HEK293 (cell line): ENCODE data around the gene SPON2.

Source experiments
- CTCF ChIP-seq: fragments of 450-650 bp; formaldehyde crosslinking; IDR thresholded peaks from 2 replicates; pipeline ENCODE4 v1.5.1; 2016; ENCODE audit warnings: missing biosample characterization, missing genetic modification characterization
- GLIS1 ChIP-seq: fragments of 450-650 bp; formaldehyde crosslinking; IDR thresholded peaks from 2 replicates; pipeline ENCODE4 v1.5.1; 2016; ENCODE audit warnings: missing biosample characterization, missing genetic modification characterization
- PATZ1 ChIP-seq: fragments of 450-650 bp; formaldehyde crosslinking; IDR thresholded peaks from 2 replicates; pipeline ENCODE4 v1.5.1; 2016; ENCODE audit warnings: missing biosample characterization, missing genetic modification characterization
- SETDB1 ChIP-seq: IDR thresholded peaks from one replicate; pipeline ENCODE4 v1.6.1; 2017; ENCODE audit warnings: mild to moderate bottlenecking, low read length, moderate library complexity, mixed read lengths; ENCODE audit not compliant: insufficient read length
- TRIM28 ChIP-seq: IDR thresholded peaks from 2 replicates; pipeline ENCODE4 v1.6.1; 2011; ENCODE audit warnings: low read length, control low read depth, borderline replicate concordance
- ZBTB26 ChIP-seq: fragments of 450-650 bp; formaldehyde crosslinking; optimal IDR thresholded peaks from 2 replicates; pipeline ENCODE3; 2016; ENCODE audit warnings: missing biosample characterization, mild to moderate bottlenecking, missing genetic modification characterization
- ZBTB49 ChIP-seq: fragments of 450-650 bp; formaldehyde crosslinking; IDR thresholded peaks from 2 replicates; pipeline ENCODE4 v1.5.1; 2016; ENCODE audit warnings: missing biosample characterization, missing genetic modification characterization, low read depth
- ZFP3 ChIP-seq: fragments of 450-650 bp; formaldehyde crosslinking; IDR thresholded peaks from 2 replicates; pipeline ENCODE4 v1.5.1; 2016; ENCODE audit warnings: low read depth, missing biosample characterization, missing genetic modification characterization
- ZNF302 ChIP-seq: fragments of 450-650 bp; formaldehyde crosslinking; IDR thresholded peaks from 2 replicates; pipeline ENCODE4 v1.5.1; 2016; ENCODE audit warnings: missing biosample characterization, missing genetic modification characterization, low read depth

GRCh38 chr4:1133033-1133432 is 39.4 kb downstream of the SPON2 start:
- TF ChIP-seq ZFP3 (tag by site-specific recombination) = no peak
- no peak for TF ChIP-seq SETDB1
- TF ChIP-seq TRIM28 = no peak
- TF ChIP-seq CTCF = no peak
- no peak for TF ChIP-seq ZNF302 (tag by site-specific recombination)
- TF ChIP-seq ZBTB26 (tag by site-specific recombination) = no peak
- TF ChIP-seq GLIS1 (tag by site-specific recombination) = no peak
- TF ChIP-seq ZBTB49 (tag by site-specific recombination) = no peak
- no peak for TF ChIP-seq PATZ1 (tag by site-specific recombination)
